H9 (cell line): ENCODE measurements around the gene ADORA1. TPM values are rescaled to one million over a fixed set of nuclear protein-coding genes. Genes with fewer than 3 reads are reported as not detected.
A peak's percentile ranks its signal among the peaks of the same experiment; 100 is the strongest.

ENCODE experiments used
- DNase-seq: peaks from one replicate; pipeline ENCODE4 v3.0.0-alpha.2; 2017
- H2AFZ ChIP-seq: one replicate; pipeline ENCODE4 v1.6.1; 2013; ENCODE audit warnings: mild to moderate bottlenecking, low read length, control low read depth, moderate library complexity
- H2AK5ac ChIP-seq: 2 replicates; pipeline ENCODE4 v1.6.1; 2013; ENCODE audit warnings: low read length, control low read depth, mixed read lengths; ENCODE audit not compliant: insufficient read length
- H2BK120ac ChIP-seq: one replicate; pipeline ENCODE4 v1.6.1; 2013; ENCODE audit warnings: low read depth, mild to moderate bottlenecking, low read length, control low read depth, inconsistent platforms; ENCODE audit not compliant: poor library complexity, severe bottlenecking
- H2BK12ac ChIP-seq: 2 replicates; pipeline ENCODE4 v1.6.1; 2013; ENCODE audit warnings: low read length, control low read depth, mixed read lengths, low read depth; ENCODE audit not compliant: insufficient read length
- H2BK15ac ChIP-seq: 2 replicates; pipeline ENCODE4 v1.6.1; 2013; ENCODE audit warnings: low read depth, low read length, control low read depth
- H2BK20ac ChIP-seq: one replicate; pipeline ENCODE4 v1.6.1; 2013; ENCODE audit warnings: low read depth, mild to moderate bottlenecking, low read length, control low read depth, inconsistent platforms; ENCODE audit not compliant: poor library complexity, severe bottlenecking
- H2BK5ac ChIP-seq: 2 replicates; pipeline ENCODE4 v1.6.1; 2013; ENCODE audit warnings: low read length, control low read depth, mixed read lengths; ENCODE audit not compliant: insufficient read length
- H3K14ac ChIP-seq: 2 replicates; pipeline ENCODE4 v1.6.1; 2013; ENCODE audit warnings: low read length, control low read depth; ENCODE audit not compliant: insufficient read depth
- H3K18ac ChIP-seq: 2 replicates; pipeline ENCODE4 v1.6.1; 2013; ENCODE audit warnings: low read depth, mild to moderate bottlenecking, mixed read lengths, low read length, control low read depth; ENCODE audit not compliant: insufficient read length
- H3K23ac ChIP-seq: 2 replicates; pipeline ENCODE4 v1.6.1; 2013; ENCODE audit warnings: low read length, control low read depth, mixed read lengths, low read depth; ENCODE audit not compliant: insufficient read length
- H3K23me2 ChIP-seq: 2 replicates; pipeline ENCODE4 v1.6.1; 2013; ENCODE audit warnings: low read depth, mild to moderate bottlenecking, mixed read lengths, low read length, control low read depth; ENCODE audit not compliant: insufficient read length, poor library complexity, severe bottlenecking
- H3K27ac ChIP-seq: 2 replicates; pipeline ENCODE4 v1.5.1; 2013; ENCODE audit warnings: low read length, control low read depth, mixed read lengths, low read depth; ENCODE audit not compliant: insufficient read length
- H3K27me3 ChIP-seq: 2 replicates; pipeline ENCODE4 v1.6.1; 2013; ENCODE audit warnings: low read length, control low read depth, inconsistent platforms; ENCODE audit not compliant: insufficient read depth
- H3K4ac ChIP-seq: 2 replicates; pipeline ENCODE4 v1.6.1; 2013; ENCODE audit warnings: low read depth, mild to moderate bottlenecking, control low read depth, inconsistent platforms, low read length, moderate library complexity
- H3K4me1 ChIP-seq: 2 replicates; pipeline ENCODE4 v1.6.1; 2013; ENCODE audit warnings: low read length, control low read depth, inconsistent platforms; ENCODE audit not compliant: insufficient read depth
- H3K4me2 ChIP-seq: 2 replicates; pipeline ENCODE4 v1.6.1; 2013; ENCODE audit warnings: low read length, control low read depth, mixed read lengths; ENCODE audit not compliant: insufficient read length, insufficient read depth
- H3K56ac ChIP-seq: 2 replicates; pipeline ENCODE4 v1.6.1; 2013; ENCODE audit warnings: low read depth, mild to moderate bottlenecking, mixed read lengths, low read length, control low read depth; ENCODE audit not compliant: insufficient read length
- H3K79me1 ChIP-seq: 2 replicates; pipeline ENCODE4 v1.6.1; 2013; ENCODE audit warnings: low read depth, mild to moderate bottlenecking, moderate library complexity, low read length, control low read depth, inconsistent platforms; ENCODE audit not compliant: insufficient read depth, poor library complexity, severe bottlenecking
- H3K79me2 ChIP-seq: 2 replicates; pipeline ENCODE4 v1.6.1; 2013; ENCODE audit warnings: low read length, control low read depth, inconsistent platforms; ENCODE audit not compliant: insufficient read depth
- H3K9ac ChIP-seq: 2 replicates; pipeline ENCODE4 v1.6.1; 2013; ENCODE audit warnings: low read length, control low read depth, mixed read lengths; ENCODE audit not compliant: insufficient read length; ENCODE audit errors: extremely low read depth
- H3K9me3 ChIP-seq: one replicate; pipeline ENCODE4 v1.6.1; 2013; ENCODE audit warnings: low read depth, low read length, inconsistent platforms; ENCODE audit not compliant: control insufficient read depth
- H3T11ph ChIP-seq: one replicate; pipeline ENCODE4 v1.6.1; 2013; ENCODE audit warnings: mild to moderate bottlenecking, low read length, control low read depth, inconsistent platforms
- H4K20me1 ChIP-seq: one replicate; pipeline ENCODE4 v1.6.1; 2013; ENCODE audit not compliant: control insufficient read depth, insufficient read length, insufficient read depth
- H4K5ac ChIP-seq: 2 replicates; pipeline ENCODE4 v1.6.1; 2013; ENCODE audit warnings: low read depth, mild to moderate bottlenecking, mixed read lengths, low read length, control low read depth; ENCODE audit not compliant: insufficient read length
- H4K8ac ChIP-seq: replicated peaks from 2 replicates; pipeline ENCODE4 v1.6.1; 2013; ENCODE audit warnings: low read length, control low read depth, mixed read lengths, low read depth; ENCODE audit not compliant: insufficient read length
- H4K91ac ChIP-seq: 2 replicates; pipeline ENCODE4 v1.6.1; 2013; ENCODE audit warnings: low read depth, mild to moderate bottlenecking, moderate library complexity, mixed read lengths, low read length, control low read depth; ENCODE audit not compliant: insufficient read length
- H3K27ac Mint-ChIP-seq, 3 experiments: 2 replicates in 2 of 3; 3 replicates in 1 of 3; pipeline ENCODE4 v1.8.0; 2020 to 2021; ENCODE audit warnings: mixed read lengths in 3 of 3, mild to moderate bottlenecking in 1 of 3, moderate library complexity in 1 of 3
- H3K27me3 Mint-ChIP-seq: 2 replicates; pipeline ENCODE4 v1.8.0; 2021; ENCODE audit warnings: low read depth, mild to moderate bottlenecking, moderate library complexity, mixed read lengths
- H3K36me3 Mint-ChIP-seq, 3 experiments: 2 replicates in 2 of 3; 3 replicates in 1 of 3; pipeline ENCODE4 v1.8.0; 2020 to 2021; ENCODE audit warnings: low read depth in 3 of 3, mixed read lengths in 3 of 3; ENCODE audit not compliant: insufficient read depth in 1 of 3
- H3K4me1 Mint-ChIP-seq, 2 experiments: 2 replicates each; pipeline ENCODE4 v1.8.0; 2020; ENCODE audit warnings: mixed read lengths in 2 of 2
- H3K4me3 Mint-ChIP-seq, 2 experiments: 2 replicates in 1 of 2; 3 replicates in 1 of 2; pipeline ENCODE4 v1.8.0; 2020 to 2021; ENCODE audit warnings: mild to moderate bottlenecking in 2 of 2, mixed read lengths in 2 of 2, moderate library complexity in 1 of 2
- H3K9me3 Mint-ChIP-seq, 2 experiments: 2 replicates in 1 of 2; 3 replicates in 1 of 2; pipeline ENCODE4 v1.8.0; 2020; ENCODE audit warnings: mild to moderate bottlenecking in 2 of 2, mixed read lengths in 2 of 2, moderate library complexity in 1 of 2
- CTCF ChIP-seq: fragments of 200-600 bp; sonication (generic); conservative IDR thresholded peaks from 3 replicates; pipeline ENCODE4 v1.8.0; 2021; ENCODE audit warnings: antibody characterized with exemption, mild to moderate bottlenecking
- WGBS: extraction: QIAGEN DNeasy Blood & Tissue Kit; methylation state at CpG from one replicate; pipeline ENCODE4 v1.1.7; 2013; ENCODE audit warnings: missing lambda C conversion rate, low lambda C conversion rate, mixed read lengths; ENCODE audit not compliant: insufficient read length; ENCODE audit errors: extremely low coverage; 5-methylcytosine and 5-hydroxymethylcytosine counted together
- total RNA-seq: library from RNA; stranded (reverse); gene quantifications from 2 replicates; pipeline ENCODE4 v1.2.1, GENCODE V29; 2021

Gene ADORA1
- total RNA-seq, 1 experiment from 2014 or later: 1.3 TPM

GRCh38 chr1:203133970-203134725, 6.6 kb downstream of the ADORA1 start:
- Histone ChIP-seq H2AFZ (no peak overlapping the region), H3K9me3 (no peaks in the 10 kb centered on the region), H3K4ac (no peak overlapping the region), H3K27ac (no peak overlapping the region), H4K20me1 (no peaks in the 10 kb centered on the region), H2AK5ac (no peak overlapping the region), H3K4me2 (no peak overlapping the region), H3K18ac (no peak overlapping the region), H3K4me1 (no peaks in the 10 kb centered on the region), H3K23me2 (no peaks in the 10 kb centered on the region), H3K9ac (no peak overlapping the region), H4K8ac (no peak overlapping the region), H3K27me3 (no peaks in the 10 kb centered on the region; the same call in 1 of the 2 replicates), H2BK15ac (no peak overlapping the region), H3K79me2 (no peaks in the 10 kb centered on the region), H3K23ac (no peak overlapping the region), H4K5ac (no peak overlapping the region), H3K14ac (no peak overlapping the region), H2BK120ac (no peak overlapping the region), H3K79me1 (no peaks in the 10 kb centered on the region), H3K56ac (no peak overlapping the region), H2BK5ac (no peak overlapping the region), H3T11ph (no peak overlapping the region), H4K91ac (no peak overlapping the region), H2BK20ac (no peak overlapping the region), H2BK12ac (no peak overlapping the region)
- Mint-ChIP-seq H3K36me3 (no peaks in the 10 kb centered on the region), H3K9me3 (no peaks in the 10 kb centered on the region), H3K4me3 (no peak overlapping the region), H3K4me1 (peaks cover 13 to 19% of the 10 kb centered on the region in 2 experiments), H3K27me3 (peaks cover 13% of the 10 kb centered on the region), H3K27ac (peak overlapping the region in 1 of 3 experiments; percentile 71; a peak in 2 of 7 replicates)
- WGBS: no CpG with 5 or more reads among the region's 12 CpGs
- DNase-seq: no peak
- TF ChIP-seq CTCF: no peak
